Peyer's patch (tissue), 4 donors: Measurements from ENCODE around the gene PIGL.

Source experiments
- CTCF ChIP-seq, 6 experiments: fragments of 450-650 bp in 4 of 6; fragments of 200-600 bp in 2 of 6; sonication (generic) in 1 of 6; IDR thresholded peaks; one replicate each; pipeline ENCODE4 v1.5.1; 2017 to 2019; ENCODE audit warnings: antibody characterized with exemption in 6 of 6, mild to moderate bottlenecking in 3 of 6, moderate library complexity in 1 of 6
- POLR2A ChIP-seq, 2 donors: fragments of 450-650 bp; IDR thresholded peaks; one replicate each; pipeline ENCODE4 v1.5.1; 2017; ENCODE audit warnings: antibody characterized with exemption in 2 of 2, mild to moderate bottlenecking in 2 of 2, moderate library complexity in 2 of 2

- TF ChIP-seq CTCF (IDR thresholded peaks at IDR 0.05) = no peak
- TF ChIP-seq POLR2A (IDR thresholded peaks at IDR 0.05) = no peak
Measured at GRCh38 chr17:16351831-16352230, 134.8 kb downstream of the PIGL start.
